ENCODE measurements around the gene DNAJB12.

The DNAJB12 gene

DNA sequence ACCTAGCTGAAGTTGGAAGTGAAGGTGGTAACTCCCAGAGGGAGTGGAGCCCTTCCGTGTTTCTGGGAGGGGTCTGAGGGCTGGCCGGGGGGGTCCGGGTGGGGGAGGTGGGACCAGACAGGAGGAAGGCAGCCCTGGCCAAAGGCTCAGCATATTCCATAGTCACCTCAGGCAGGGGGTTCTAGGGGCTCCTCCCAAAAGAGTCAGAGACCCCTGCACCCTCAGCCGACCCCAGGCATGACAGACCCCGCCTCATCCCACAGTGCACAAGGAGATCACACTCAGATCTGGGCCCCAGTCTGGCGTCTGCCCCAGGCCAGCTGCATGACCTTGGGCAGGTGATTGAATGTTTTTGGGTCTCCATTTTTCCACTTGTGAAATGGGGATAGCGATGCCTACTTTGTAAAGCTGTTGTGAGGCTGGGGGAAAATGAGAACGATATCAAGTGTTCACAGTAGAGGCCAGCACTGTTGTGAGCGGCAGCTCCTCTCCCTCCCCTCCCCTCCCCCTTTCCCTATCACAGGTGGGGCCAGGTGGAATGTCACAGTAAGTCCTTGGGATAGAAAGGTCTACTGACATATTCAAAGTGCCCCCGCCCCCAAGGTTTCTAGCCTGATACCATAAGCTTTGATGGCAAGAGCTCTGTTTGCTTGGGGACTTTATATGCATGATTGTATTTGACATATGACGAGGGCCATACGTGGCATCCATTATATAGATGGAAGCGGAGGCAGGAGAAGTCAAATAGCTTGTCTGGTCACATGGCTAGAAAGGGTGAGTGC is 33.3 kb downstream of the DNAJB12 start:
- Histone ChIP-seq H3K9ac (ENCODE audit: low read depth, low read length) (peak overlapping the region; percentile 87), H3K4me3 (ENCODE audit: low read depth in 1 of 2, low read length in 2 of 2) (peak overlapping the region in 1 of 2 experiments; percentile 38; a peak in 1 of 4 replicates), H4K20me1 (ENCODE audit: insufficient read depth, low read length) (no peaks in the 10 kb centered on the region), H3K4me2 (ENCODE audit: insufficient read depth, low read length) (peak overlapping the region; percentile 71), H3K27ac (ENCODE audit: low read length) (peak overlapping the region; percentile 98), H3K79me2 (ENCODE audit: insufficient read depth, low read length) (peaks cover 9% of the 10 kb centered on the region), H3K27me3 (ENCODE audit: insufficient read depth, low read length, poor library complexity) (no peaks in the 10 kb centered on the region), H3K9me3 (ENCODE audit: insufficient read depth, low read length, severe bottlenecking) (no peaks in the 10 kb centered on the region), H3K36me3 (ENCODE audit: insufficient read depth, low read length) (no peaks in the 10 kb centered on the region), H2AFZ (ENCODE audit: low read depth, low read length) (no peak overlapping the region), H3K4me1 (ENCODE audit: insufficient read depth, low read length) (peaks cover 85% of the 10 kb centered on the region)
- TF ChIP-seq EZH2 (IDR thresholded peaks at IDR 0.05; ENCODE audit: borderline replicate concordance, low read depth, low read length, severe bottlenecking) (no peak), CTCF (IDR thresholded peaks at IDR 0.05; ENCODE audit: borderline replicate concordance, extremely low read depth, low read length, poor library complexity, severe bottlenecking) (no peak)
- ATAC-seq (ENCODE audit: insufficient read depth, low read depth), result no peak
- peak; percentile 53 for DNase-seq

GRCh38 chr10:72320676-72321247 is 34.0 kb downstream of the DNAJB12 start:
- peak; percentile 94 for DNase-seq
- ATAC-seq (ENCODE audit: insufficient read depth, low read depth), result peak; percentile 74
- no peaks in the 10 kb centered on the region for H3K27me3 ChIP-seq (ENCODE audit: insufficient read depth, low read length, poor library complexity)
- no peaks in the 10 kb centered on the region for H3K9me3 ChIP-seq (ENCODE audit: insufficient read depth, low read length, severe bottlenecking)
- H3K9ac ChIP-seq (ENCODE audit: low read depth, low read length), result peak overlapping the region; percentile 87
- H3K27ac ChIP-seq (ENCODE audit: low read length), result peak overlapping the region; percentile 98
- peak overlapping the region; percentile 71 for H3K4me2 ChIP-seq (ENCODE audit: insufficient read depth, low read length)
- TF ChIP-seq EZH2 (IDR thresholded peaks at IDR 0.05; ENCODE audit: borderline replicate concordance, low read depth, low read length, severe bottlenecking) (no peak), CTCF (IDR thresholded peaks at IDR 0.05; ENCODE audit: borderline replicate concordance, extremely low read depth, low read length, poor library complexity, severe bottlenecking) (no peak)
- H3K79me2 ChIP-seq (ENCODE audit: insufficient read depth, low read length), result peaks cover 9% of the 10 kb centered on the region
- peak overlapping the region in 1 of 2 experiments; percentile 38; a peak in 1 of 4 replicates for H3K4me3 ChIP-seq (ENCODE audit: low read depth in 1 of 2, low read length in 2 of 2)
- H2AFZ ChIP-seq (ENCODE audit: low read depth, low read length), result no peak overlapping the region
- H3K4me1 ChIP-seq (ENCODE audit: insufficient read depth, low read length), result peaks cover 92% of the 10 kb centered on the region
- H4K20me1 ChIP-seq (ENCODE audit: insufficient read depth, low read length), result no peaks in the 10 kb centered on the region
- H3K36me3 ChIP-seq (ENCODE audit: insufficient read depth, low read length), result no peaks in the 10 kb centered on the region

DNA sequence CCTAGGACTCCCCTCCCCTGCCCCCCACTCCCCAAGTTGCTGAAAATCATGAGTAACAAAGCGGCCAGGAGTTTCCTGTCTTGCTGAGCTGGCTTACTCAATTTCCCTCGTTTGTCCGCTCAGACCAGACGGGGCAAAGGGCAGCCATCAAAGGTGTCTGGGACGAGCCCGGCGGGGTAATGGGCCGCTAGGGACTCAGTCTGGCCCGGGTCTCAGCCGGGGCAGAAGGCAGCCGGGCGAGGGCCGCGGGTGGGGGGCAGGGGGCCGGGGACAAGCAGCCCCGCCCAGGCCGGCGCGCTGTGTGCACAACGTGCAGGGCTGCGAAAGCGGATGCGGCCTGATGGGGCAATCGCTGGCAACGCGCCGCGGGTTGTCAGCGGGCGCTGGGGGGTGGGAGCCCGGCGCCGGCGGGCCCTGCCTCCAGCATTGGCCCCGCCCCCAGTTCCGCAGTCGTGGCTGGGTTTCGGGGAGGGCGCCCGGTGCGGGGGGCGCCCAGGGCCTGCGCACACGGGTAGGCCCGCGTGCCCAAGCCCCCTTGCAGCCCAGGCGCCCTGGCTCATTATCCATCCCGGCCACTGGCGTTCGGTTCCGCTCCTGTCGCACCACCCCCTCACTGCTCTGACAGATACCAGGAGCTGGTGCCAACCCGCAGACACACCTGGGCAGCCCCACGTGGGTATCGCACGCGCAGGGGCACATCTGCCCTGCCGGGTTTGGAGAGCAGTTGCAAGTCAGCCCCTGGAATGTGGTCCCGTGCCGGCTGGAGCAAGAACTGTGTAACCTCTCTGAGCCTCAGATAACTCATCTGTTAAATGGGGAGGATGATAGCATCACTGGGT is 35.1 kb downstream of the DNAJB12 start:
- Histone ChIP-seq H4K20me1 (ENCODE audit: insufficient read depth, low read length) (no peaks in the 10 kb centered on the region), H3K9ac (ENCODE audit: low read depth, low read length) (peak overlapping the region; percentile 87), H3K4me2 (ENCODE audit: insufficient read depth, low read length) (peak overlapping the region; percentile 71), H3K27me3 (ENCODE audit: insufficient read depth, low read length, poor library complexity) (no peaks in the 10 kb centered on the region), H3K9me3 (ENCODE audit: insufficient read depth, low read length, severe bottlenecking) (no peaks in the 10 kb centered on the region), H3K4me3 (ENCODE audit: low read depth in 1 of 2, low read length in 2 of 2) (peak overlapping the region; percentile 22 to 56; a peak in 3 of 4 replicates), H2AFZ (ENCODE audit: low read depth, low read length) (peak overlapping the region; percentile 57; the same call in 1 of the 2 replicates), H3K79me2 (ENCODE audit: insufficient read depth, low read length) (peaks cover 9% of the 10 kb centered on the region), H3K36me3 (ENCODE audit: insufficient read depth, low read length) (no peaks in the 10 kb centered on the region), H3K27ac (ENCODE audit: low read length) (peak overlapping the region; percentile 98), H3K4me1 (ENCODE audit: insufficient read depth, low read length) (peaks cover 90% of the 10 kb centered on the region)
- DNase-seq (peak; percentile 94), ATAC-seq (ENCODE audit: insufficient read depth, low read depth) (peak; percentile 67)
- TF ChIP-seq CTCF (IDR thresholded peaks at IDR 0.05; ENCODE audit: borderline replicate concordance, extremely low read depth, low read length, poor library complexity, severe bottlenecking) (no peak), EZH2 (IDR thresholded peaks at IDR 0.05; ENCODE audit: borderline replicate concordance, low read depth, low read length, severe bottlenecking) (no peak)
